ENCODE results near the gene CYTH1.

CYTH1 gene

DNA sequence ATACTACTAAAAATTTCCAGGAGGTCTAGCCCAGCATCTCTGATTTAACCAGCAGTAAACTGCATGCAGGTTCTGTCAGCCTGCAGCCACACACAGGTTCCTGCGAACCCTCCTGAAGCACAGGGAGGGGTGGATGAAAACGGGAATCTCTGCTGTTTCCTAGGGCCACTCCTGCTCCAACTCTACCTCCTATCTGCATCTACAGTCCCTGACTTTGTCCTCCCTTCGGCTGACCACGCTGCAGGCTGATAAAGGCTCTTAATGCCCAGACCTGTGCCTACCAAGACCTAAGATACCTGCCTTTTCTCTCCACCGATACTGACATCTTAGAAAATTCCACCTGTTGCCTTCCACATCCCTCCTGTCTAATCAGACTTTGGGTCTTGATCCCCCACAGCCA, 50.2 kb downstream of the CYTH1 start:
- DNase-seq: no peak

GRCh38 chr17:78729641-78730040, 52.4 kb downstream of the CYTH1 start:
- no peak for DNase-seq

GRCh38 chr17:78728495-78728894, 53.6 kb downstream of the CYTH1 start:
- no peak for DNase-seq

- DNase-seq: no peak
Measured at GRCh38 chr17:78727476-78728229, 54.4 kb downstream of the CYTH1 start.

DNA sequence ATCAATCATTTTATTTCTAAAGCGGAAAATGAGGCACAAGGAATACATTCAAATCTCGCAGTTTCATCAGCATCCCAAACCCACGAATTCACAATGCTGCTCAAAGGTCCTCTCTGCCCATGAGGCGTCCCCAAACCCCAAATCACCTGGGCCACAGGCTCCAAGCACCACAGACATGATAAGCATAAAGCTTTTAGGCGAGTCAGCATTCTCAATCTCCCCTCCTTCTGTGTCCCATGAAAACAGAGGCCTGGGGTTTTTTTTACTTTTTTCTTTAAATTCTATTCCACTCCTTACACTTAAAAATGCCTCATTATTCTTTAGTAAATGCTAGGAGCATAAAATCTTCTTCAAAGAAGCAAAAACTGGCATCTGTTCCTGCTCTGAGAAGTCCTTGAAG, 55.0 kb downstream of the CYTH1 start:
- no peak for DNase-seq

GRCh38 chr17:78726513-78726912, 55.6 kb downstream of the CYTH1 start:
- no peak for DNase-seq

- DNase-seq: no peak
Measured at GRCh38 chr17:78725448-78726021, 56.5 kb downstream of the CYTH1 start.

GRCh38 chr17:78724999-78725398, 57.1 kb downstream of the CYTH1 start:
- no peak for DNase-seq

- DNase-seq: peak; percentile 16 to 70
Measured at GRCh38 chr17:78724544-78724943, 57.5 kb downstream of the CYTH1 start.

- peak in 1 of 2 experiments; percentile 53 for DNase-seq
Measured at GRCh38 chr17:78723957-78724356, 58.1 kb downstream of the CYTH1 start.

DNA sequence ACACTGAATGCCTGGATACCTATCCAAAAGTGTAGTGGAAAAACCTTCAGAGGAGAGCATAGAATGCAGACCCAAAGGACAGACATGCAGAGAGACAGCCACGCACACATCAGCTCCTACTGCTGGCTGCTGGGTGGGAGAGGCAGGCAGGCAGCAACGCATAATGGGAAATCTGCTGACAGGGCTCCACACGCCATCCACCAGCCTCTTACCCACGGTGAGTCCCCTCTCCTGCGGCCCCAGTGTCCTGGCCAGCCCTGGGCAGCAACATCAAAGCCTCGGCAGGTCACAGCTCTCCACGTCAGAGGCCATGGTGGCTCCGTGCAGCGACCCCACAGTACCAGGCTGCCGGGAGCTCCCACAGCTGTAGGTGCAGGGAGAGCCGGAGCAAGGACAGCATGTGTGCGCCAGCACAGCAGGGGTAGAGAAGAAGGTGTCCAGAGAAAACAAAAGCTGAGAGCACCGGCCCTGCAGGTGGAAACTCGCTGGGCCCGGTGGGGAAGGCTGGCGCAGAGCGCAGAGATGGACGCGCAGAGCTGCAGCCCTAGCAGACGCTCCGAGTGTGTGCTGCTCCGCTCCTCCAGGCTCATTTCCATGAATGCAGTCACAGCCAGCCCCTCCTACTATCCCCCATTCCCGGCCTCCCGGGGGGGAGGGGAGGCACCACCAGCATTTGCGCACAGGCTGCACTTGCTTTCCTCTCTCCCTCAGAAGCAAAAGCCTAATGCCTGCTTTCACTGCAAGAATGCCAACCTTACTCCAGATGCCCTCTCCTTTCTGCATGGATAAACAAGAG, 58.9 kb downstream of the CYTH1 start:
- peak; percentile 79 to 93 for DNase-seq

GRCh38 chr17:78722246-78722761, 59.8 kb downstream of the CYTH1 start:
- DNase-seq: peak in 1 of 2 experiments; percentile 48

GRCh38 chr17:78719630-78720298, 62.3 kb downstream of the CYTH1 start:
- DNase-seq: no peak

GRCh38 chr17:78718575-78719208, 63.4 kb downstream of the CYTH1 start:
- DNase-seq: no peak

DNA sequence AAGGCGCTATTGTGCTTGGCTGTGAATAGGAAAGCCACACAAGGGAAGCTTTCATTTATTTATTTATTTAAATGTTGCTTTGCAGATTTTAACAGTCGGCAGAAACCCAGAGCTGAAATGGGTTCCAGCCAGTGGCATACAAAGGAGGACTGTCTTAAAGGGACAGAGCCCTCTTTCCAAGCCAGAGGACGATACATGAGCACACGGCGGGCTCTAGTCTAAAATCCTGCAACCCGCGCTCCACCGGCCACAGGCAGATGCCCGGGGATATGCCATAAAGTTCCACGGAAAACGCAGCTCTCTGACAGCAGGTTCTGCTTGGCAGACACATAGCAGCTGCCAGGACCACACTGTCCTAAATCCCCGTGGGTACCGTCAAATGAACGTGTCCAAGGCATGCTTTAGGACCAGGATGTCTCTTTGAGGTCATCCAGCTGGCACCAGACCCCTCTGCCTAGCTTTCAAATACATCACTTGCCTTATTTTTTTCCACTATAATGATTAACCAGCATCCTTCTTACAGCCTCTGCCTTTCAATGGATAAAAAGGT, 64.6 kb downstream of the CYTH1 start:
- peak; percentile 90 to 93 for DNase-seq

GRCh38 chr17:78716814-78717393, 65.2 kb downstream of the CYTH1 start:
- DNase-seq: peak; percentile 70 to 88

DNA sequence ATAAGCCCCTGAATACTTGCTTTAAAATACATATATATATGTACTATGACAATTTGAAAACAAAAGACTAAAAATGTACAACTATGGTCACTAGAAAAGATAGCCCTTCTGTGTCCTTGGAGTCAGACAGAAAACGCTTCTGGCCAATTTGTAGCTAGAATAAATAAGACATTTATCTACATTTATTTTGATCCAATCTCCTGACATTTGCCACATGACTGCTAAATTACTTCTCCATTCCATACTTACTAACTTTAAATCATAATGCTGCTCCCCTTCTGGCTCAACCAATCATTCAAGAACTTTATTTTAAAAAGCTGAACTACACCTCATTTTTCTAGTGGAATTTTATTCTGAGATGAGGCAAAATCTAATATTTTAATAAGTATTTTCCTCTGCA, 65.8 kb downstream of the CYTH1 start:
- DNase-seq: no peak

DNA sequence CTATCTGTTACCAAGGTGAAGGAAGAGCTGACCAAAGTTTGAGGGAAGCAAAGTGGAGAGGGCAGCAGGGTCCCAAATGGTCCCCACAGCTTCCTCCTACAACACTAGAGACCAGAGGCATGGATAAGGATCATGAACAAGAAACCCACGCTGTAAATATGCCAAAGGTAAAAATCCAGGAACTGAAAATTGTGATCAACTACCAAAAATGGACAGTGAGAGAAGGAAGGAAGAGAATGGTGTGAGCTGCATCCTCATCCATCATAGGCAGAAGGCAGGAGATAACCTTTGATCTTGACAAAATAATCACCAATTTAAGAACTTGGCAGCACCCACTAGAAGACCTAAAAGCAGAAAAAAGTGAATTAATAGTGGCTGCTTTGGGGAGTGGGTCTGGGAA, 66.2 kb downstream of the CYTH1 start:
- no peak for DNase-seq

DNA sequence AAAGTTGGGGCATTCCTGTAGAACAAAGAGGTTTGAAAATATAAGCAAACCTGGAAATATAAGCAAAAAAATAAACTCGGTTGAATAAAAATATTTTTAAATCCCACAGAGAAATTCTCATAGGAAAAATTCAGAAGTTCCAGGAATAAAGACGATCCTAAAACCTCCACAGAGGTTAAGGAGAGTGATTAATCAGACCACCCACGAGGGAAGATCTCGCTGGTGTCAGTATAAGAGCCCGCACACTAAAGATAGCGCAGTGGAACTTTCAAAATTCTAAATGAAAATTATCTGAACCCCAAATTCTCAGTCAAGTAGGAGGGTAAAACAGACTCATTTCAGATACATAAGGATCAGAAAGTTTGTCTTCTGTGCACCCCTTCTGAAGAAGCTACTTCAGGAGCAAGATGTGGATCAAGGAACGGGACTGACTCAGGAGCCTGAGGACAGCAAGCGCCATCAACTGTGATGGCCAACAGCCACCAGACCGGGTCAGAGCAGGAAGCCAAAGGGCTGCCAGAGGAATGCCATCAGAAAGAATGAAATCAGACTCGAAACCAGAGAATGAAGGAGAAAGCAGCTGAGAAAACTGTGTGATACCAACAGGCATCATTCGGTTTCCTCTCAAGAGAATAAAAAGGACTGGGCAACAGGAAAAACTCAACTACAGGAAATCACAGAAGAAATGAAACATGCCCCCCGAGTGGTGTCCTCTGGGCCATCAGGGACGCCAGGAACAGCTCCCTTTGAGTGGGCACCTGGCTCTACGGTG, 66.9 kb downstream of the CYTH1 start:
- no peak for DNase-seq

- DNase-seq: no peak
Measured at GRCh38 chr17:78714534-78714933, 67.5 kb downstream of the CYTH1 start.

DNA sequence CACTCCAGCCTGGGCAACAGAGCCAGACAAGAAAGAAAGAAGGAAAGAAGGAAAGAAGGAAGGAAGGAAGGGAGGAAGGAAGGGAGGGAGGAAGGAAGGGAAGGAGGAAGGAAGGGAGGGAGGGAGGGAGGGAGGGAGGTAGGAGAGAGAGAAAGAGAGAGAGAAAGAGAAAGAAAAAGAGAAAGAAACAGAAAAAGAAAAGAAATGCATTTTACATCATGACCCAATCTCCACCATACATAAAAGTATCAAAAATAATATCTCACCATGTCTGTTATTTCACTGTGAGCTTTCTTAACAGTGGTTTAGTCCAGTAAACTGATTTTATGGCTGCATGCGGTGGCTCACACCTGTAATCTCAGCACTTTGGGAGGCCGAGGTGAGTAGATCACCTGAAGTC, 70.0 kb downstream of the CYTH1 start:
- no peak for DNase-seq
